GM18519 (cell line): Measurements from ENCODE around the gene PTBP1.
"Not testable (repeated sequence)": the region's sequence is repeated elsewhere in the genome, so short reads cannot be mapped to it uniquely, and the experiment has no call there.

Source experiments
- ATAC-seq: cut with Tn5 transposase; IDR thresholded peaks from one replicate; pipeline ENCODE4 v1.9.1; 2021; ENCODE audit warnings: mild to moderate bottlenecking, moderate library complexity; ENCODE audit not compliant: unreplicated experiment, low FRiP score

Gene PTBP1

GRCh38 chr19:824885-825284, 27.6 kb downstream of the PTBP1 start:
- ATAC-seq = no peak

- ATAC-seq = no peak
These were observed 28.8 kb downstream of the PTBP1 start for GRCh38 chr19:825897-826644.

GRCh38 chr19:827314-827709, 30.1 kb downstream of the PTBP1 start:
- no peak for ATAC-seq

GRCh38 chr19:827710-828321, 30.6 kb downstream of the PTBP1 start, which contains the start of gene AZU1:
Gene AZU1, plus strand, starts transcription at chr19:827837. Its CDS starts 10 bp downstream, at chr19:827847.
- ATAC-seq = no peak

- ATAC-seq = no peak
These were observed 32.0 kb downstream of the PTBP1 start for GRCh38 chr19:829129-829758.

GRCh38 chr19:831407-832369, 34.4 kb downstream of the PTBP1 start:
- no peak for ATAC-seq

GRCh38 chr19:834216-834615, 37.0 kb downstream of the PTBP1 start:
- no peak for ATAC-seq

GRCh38 chr19:835210-835810, 38.1 kb downstream of the PTBP1 start:
- no peak for ATAC-seq

GRCh38 chr19:840519-841206, 43.4 kb downstream of the PTBP1 start, which contains the start of gene PRTN3:
Gene PRTN3, plus strand, starts transcription at chr19:840999. Its CDS starts 10 bp downstream, at chr19:841009.
- no peak for ATAC-seq

GRCh38 chr19:842802-843179, 45.5 kb downstream of the PTBP1 start:
- ATAC-seq = not testable (repeated sequence)

GRCh38 chr19:843180-843835, 46.1 kb downstream of the PTBP1 start:
- ATAC-seq = no peak

- no peak for ATAC-seq
These were observed 46.7 kb downstream of the PTBP1 start for GRCh38 chr19:843836-844545.

- ATAC-seq = no peak
These were observed 47.3 kb downstream of the PTBP1 start for GRCh38 chr19:844546-844971.

GRCh38 chr19:845707-846521, 48.7 kb downstream of the PTBP1 start:
- no peak for ATAC-seq

GRCh38 chr19:848386-848921, 51.2 kb downstream of the PTBP1 start:
- ATAC-seq = no peak

- not testable (repeated sequence) for ATAC-seq
These were observed 51.9 kb downstream of the PTBP1 start for GRCh38 chr19:849195-849594.
